UCSD-AML1 (cell line): ENCODE results near the gene SLC30A10.
"Not testable (repeated sequence)": the region's sequence is repeated elsewhere in the genome, so short reads cannot be mapped to it uniquely, and the experiment has no call there.

Source experiments
- DNase-seq: peaks from one replicate; lab custom pipeline; 2025; ENCODE audit not compliant: unreplicated experiment; lab: John Stamatoyannopoulos, UW

The SLC30A10 gene

DNA sequence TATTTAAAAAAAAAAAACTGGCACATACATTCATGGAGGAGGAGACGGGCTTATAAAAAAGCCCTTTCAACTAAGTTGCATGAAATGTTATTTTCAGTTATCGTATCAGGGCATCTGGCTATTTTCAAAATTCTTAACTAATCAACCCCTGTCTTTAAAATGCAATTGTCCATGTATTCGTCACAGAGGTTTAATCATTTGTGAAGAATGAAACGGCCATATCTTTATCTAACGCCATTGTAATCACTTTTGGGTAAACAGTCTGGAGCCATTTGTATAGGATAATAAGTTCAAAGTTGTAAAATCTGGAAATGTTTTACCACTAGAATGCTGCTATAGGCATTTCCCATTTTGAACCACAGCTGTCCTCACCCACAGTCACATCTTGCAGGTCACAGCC is 30.4 kb downstream of the SLC30A10 start:
- no peak for DNase-seq

DNA sequence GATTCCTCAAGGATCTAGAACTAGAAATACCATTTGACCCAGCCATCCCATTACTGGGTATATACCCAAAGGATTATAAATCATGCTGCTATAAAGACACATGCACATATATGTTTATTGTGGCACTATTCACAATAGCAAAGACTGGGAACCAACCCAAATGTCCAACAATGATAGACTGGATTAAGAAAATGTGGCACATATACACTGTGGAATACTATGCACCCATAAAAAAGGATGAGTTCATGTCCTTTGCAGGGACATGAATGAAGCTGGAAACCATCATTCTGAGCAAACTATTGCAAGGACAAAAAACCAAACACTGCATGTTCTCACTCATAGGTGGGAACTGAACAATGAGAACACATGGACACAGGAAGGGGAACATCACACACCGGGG is 36.1 kb downstream of the SLC30A10 start:
- DNase-seq = not testable (repeated sequence)

DNA sequence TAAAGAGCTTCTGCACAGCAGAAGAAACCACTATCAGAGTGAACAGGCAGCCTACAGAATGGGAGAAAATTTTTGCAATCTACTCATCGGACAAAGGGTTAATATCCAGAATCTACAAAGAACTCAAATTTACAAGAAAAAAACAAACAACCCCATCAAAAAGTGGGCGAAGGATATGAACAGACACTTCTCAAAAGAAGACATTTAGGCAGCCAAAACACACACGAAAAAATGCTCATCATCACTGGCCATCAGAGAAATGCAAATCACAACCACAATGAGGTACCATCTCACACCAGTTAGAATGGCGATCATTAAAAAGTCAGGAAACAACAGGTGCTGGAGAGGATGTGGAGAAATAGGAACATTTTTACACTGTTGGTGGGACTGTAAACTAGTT is 36.5 kb downstream of the SLC30A10 start:
- DNase-seq = not testable (repeated sequence)

DNA sequence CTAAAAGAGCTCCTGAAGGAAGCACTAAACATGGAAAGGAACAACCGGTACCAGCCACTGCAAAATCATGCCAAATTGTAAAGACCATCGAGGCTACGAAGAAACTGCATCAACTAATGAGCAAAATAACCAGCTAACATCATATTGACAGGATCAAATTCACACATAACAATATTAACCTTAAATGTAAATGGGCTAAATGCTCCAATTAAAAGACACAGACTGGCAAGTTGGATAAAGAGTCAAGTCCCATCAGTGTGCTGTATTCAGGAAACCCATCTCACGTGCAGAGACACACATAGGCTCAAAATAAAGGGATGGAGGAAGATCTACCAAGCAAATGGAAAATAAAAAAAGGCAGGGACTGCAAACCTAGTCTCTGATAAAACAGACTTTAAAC is 39.7 kb downstream of the SLC30A10 start:
- not testable (repeated sequence) for DNase-seq

- DNase-seq = no peak
These were observed 42.7 kb downstream of the SLC30A10 start for GRCh38 chr1:219885680-219886079.

DNA sequence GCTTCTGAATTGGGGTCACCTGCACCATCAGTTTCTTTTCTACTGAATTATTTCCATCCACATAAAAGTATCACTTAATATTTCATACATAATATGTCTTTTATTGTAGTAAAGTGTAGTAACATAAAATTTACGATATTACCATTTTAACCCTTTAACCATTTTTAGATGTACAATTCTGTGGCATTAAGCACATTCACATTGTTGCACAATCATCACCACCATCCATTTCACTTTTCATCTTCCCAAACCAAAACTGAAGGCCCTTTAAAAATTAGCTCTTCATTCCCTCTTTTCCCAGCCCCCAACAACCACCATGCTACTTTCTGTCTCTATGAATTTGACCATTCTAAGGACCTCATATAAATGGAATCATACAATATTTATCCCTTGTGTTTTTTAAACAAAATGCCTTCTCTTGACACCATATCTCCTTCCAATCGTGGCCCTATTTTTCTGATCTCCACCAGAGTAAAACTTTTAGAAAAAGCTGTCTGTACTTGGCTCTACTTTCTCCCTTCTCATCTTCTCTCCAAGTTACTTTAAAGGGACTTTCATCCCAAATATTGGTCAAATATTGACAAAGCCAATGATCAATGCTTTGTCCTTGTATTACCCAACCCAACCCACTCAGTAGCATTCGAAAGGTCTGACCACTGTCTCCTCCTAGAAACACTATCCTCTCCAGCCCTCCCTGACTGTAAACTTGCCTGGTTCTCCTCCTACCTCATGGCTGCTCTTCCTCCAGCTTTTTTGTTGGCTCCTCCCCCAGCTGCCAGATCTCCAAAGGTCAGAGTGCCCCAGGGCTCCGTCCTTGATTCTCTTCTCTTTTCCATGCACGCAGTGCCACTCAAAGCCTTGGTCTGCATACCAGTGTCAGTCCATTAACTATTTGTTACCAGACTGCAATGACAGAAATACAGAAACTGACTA is 44.7 kb downstream of the SLC30A10 start:
- DNase-seq = no peak

DNA sequence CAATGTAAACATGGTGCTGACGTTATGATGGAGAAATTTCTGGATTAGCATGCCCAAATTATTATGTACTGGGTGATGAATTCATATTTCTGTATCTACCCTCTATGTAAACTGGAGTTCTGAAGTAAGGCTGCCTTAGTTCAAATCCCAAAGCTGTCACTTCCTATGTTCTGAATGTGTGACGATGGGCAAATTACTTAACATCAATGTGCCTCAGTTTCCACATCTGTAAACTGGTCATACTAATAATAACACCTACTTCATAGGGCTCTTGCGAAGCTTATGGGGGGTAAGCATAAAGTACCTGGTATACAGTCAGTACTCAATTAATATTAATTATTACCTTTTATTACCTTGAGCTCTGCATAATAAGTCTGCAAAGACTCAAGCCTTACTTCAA is 45.6 kb downstream of the SLC30A10 start:
- no peak for DNase-seq

- DNase-seq = no peak
These were observed 46.3 kb downstream of the SLC30A10 start for GRCh38 chr1:219882096-219882495.

DNA sequence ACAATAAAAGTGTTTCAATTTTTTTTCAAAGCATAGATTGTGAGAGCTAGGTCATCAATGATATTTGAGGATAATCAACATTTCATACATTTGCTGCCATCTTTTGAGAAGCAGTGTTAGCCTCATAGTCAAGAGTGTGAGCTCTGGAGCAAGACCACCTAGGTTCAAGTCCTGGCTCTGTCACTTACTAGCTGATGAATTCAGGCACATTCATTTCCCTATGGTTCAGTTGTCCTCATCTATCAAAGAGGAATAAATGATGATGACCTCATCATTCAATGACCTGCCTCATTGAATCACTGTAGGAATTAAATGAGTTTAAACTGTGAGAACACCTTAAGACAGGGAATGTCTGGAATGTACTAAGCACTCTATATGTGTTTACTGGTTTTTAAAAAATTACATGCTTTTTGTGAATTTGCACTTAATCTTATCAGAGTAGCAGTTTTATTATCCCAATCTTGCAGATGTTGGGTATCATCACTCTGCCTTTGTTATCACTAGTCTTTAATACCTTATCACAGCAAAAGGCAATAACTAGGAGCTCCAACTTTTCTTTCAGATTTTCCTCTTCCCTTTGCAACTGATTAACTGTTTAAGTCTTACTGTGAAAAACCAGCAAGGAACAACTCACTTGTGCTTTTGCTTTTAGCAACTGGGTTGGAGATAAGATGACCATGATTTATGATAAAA is 47.4 kb downstream of the SLC30A10 start:
- no peak for DNase-seq

GRCh38 chr1:219876798-219877209 is 51.6 kb downstream of the SLC30A10 start:
- no peak for DNase-seq

- no peak for DNase-seq
These were observed 52.5 kb downstream of the SLC30A10 start for GRCh38 chr1:219875860-219876259.

DNA sequence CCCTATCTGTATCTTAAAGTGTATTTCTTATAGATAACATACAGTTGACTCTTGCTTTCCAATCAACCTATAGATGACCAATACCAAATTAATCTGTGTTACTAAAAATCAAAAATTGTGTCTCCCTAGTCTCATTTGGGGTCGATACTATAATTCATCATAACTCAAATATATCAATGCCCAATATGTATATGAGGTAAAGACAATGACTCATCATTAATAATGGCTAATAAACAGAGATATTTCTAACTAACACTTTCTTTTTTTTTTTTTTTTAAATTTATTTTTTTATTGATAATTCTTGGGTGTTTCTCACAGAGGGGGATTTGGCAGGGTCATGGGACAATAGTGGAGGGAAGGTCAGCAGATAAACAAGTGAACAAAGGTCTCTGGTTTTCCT is 55.8 kb downstream of the SLC30A10 start:
- DNase-seq = not testable (repeated sequence)

- no peak for DNase-seq
These were observed 56.8 kb downstream of the SLC30A10 start for GRCh38 chr1:219871427-219872057.

GRCh38 chr1:219868615-219869014 is 59.7 kb downstream of the SLC30A10 start:
- not testable (repeated sequence) for DNase-seq
